ENCODE data around the gene PROP1. TPM values are rescaled to one million over a fixed set of nuclear protein-coding genes. Genes with fewer than 3 reads are reported as not detected.
"Not testable (repeated sequence)": the region's sequence is repeated elsewhere in the genome, so short reads cannot be mapped to it uniquely, and the experiment has no call there.

The PROP1 gene
- not detected in 3 replicates for polyA plus RNA-seq
- not detected for polyA plus RNA-seq (2011; ENCODE audit: low read depth)
- polyA plus RNA-seq (2011; cell fraction: cytosol; rRNA removed): not detected in 2 replicates
- polyA plus RNA-seq (2011; cell fraction: nucleus; rRNA removed): not detected in 2 replicates
- not detected in 2 replicates for polyA plus RNA-seq (2012; ENCODE audit: low replicate concordance)
- not detected in 3 replicates for polyA minus RNA-seq
- polyA minus RNA-seq (2011; cell fraction: cytosol; rRNA and poly(A)+ RNA removed): not detected
- not detected in 2 replicates for polyA minus RNA-seq (2011; cell fraction: nucleus; rRNA and poly(A)+ RNA removed)

GRCh38 chr5:177995691-177996595 is at the start of gene PROP1:
PROP1 (minus strand) TSS chr5:177996242; CDS start chr5:177995933, 309 bp downstream.
- dilution Hi-C loops (cut with MboI; ENCODE audit: extremely low pct_ligation_motif_present, low sequenced_read_pairs): no loop called here
- H3K79me2 ChIP-seq (ENCODE audit: control insufficient read depth, insufficient read depth, low read length): no peaks in the 10 kb centered on the region
- no peaks in the 10 kb centered on the region for H3K9me1 ChIP-seq (ENCODE audit: control insufficient read depth, extremely low read depth, insufficient read depth, low read length)
- no peak within 1 kb of the TSS for H3K9ac ChIP-seq (ENCODE audit: control insufficient read depth, extremely low read depth, insufficient read depth, low read length)
- no peak for TF ChIP-seq EZH2 (IDR thresholded peaks at IDR 0.05; ENCODE audit: low read length)
- TF ChIP-seq, protein P1, sequence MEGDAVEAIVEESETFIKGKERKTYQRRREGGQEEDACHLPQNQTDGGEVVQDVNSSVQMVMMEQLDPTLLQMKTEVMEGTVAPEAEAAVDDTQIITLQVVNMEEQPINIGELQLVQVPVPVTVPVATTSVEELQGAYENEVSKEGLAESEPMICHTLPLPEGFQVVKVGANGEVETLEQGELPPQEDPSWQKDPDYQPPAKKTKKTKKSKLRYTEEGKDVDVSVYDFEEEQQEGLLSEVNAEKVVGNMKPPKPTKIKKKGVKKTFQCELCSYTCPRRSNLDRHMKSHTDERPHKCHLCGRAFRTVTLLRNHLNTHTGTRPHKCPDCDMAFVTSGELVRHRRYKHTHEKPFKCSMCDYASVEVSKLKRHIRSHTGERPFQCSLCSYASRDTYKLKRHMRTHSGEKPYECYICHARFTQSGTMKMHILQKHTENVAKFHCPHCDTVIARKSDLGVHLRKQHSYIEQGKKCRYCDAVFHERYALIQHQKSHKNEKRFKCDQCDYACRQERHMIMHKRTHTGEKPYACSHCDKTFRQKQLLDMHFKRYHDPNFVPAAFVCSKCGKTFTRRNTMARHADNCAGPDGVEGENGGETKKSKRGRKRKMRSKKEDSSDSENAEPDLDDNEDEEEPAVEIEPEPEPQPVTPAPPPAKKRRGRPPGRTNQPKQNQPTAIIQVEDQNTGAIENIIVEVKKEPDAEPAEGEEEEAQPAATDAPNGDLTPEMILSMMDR (optimal IDR thresholded peaks at IDR 0.05 in 1 of 3, IDR thresholded peaks at IDR 0.05 in 1 of 3, conservative IDR thresholded peaks at IDR 0.05 in 1 of 3; ENCODE audit: extremely low read depth in 1 of 3, insufficient read depth in 2 of 3, low read length in 3 of 3): no peak
- H3K9me3 ChIP-seq (ENCODE audit: control insufficient read depth, low read depth, low read length): no peaks in the 10 kb centered on the region
- H2AFZ ChIP-seq (ENCODE audit: control insufficient read depth, low read length): no peak within 1 kb of the TSS
- peaks cover 26% of the 10 kb centered on the region for H3K27me3 ChIP-seq (ENCODE audit: control insufficient read depth, extremely low read depth, insufficient read depth, low read length)
- H3K4me2 ChIP-seq (ENCODE audit: control insufficient read depth, extremely low read depth, insufficient read depth, low read depth, low read length): no peak within 1 kb of the TSS
- DNase-seq (ENCODE audit: low read depth, low spot score) (no peak), FAIRE-seq (no peak)
- no peaks in the 10 kb centered on the region for H4K20me1 ChIP-seq (ENCODE audit: control insufficient read depth, extremely low read depth, insufficient read depth, low read length)
- no peak within 1 kb of the TSS for H3K27ac ChIP-seq (ENCODE audit: control insufficient read depth, insufficient read depth, low read length)
- no peak within 1 kb of the TSS for H3K4me3 ChIP-seq (ENCODE audit: control insufficient read depth in 2 of 3, extremely low read depth in 1 of 3, insufficient read depth in 2 of 3, low read depth in 1 of 3, low read length in 3 of 3)
- H3K4me1 ChIP-seq (ENCODE audit: control insufficient read depth, extremely low read depth, insufficient read depth, low read length): no peaks in the 10 kb centered on the region
- H3K36me3 ChIP-seq (ENCODE audit: control insufficient read depth in 2 of 2, extremely low read depth in 1 of 2, insufficient read depth in 2 of 2, low read length in 2 of 2): no peaks in the 10 kb centered on the region

GRCh38 chr5:178019379-178020030 is 23.5 kb upstream of the PROP1 start:
- H3K9me3 ChIP-seq (ENCODE audit: control insufficient read depth, low read depth, low read length); DNase-seq (ENCODE audit: low read depth, low spot score); H4K20me1 ChIP-seq (ENCODE audit: control insufficient read depth, extremely low read depth, insufficient read depth, low read length); H3K9ac ChIP-seq (ENCODE audit: control insufficient read depth, extremely low read depth, insufficient read depth, low read length); H3K27me3 ChIP-seq (ENCODE audit: control insufficient read depth, extremely low read depth, insufficient read depth, low read length); H3K4me3 ChIP-seq (ENCODE audit: control insufficient read depth in 2 of 3, extremely low read depth in 1 of 3, insufficient read depth in 2 of 3, low read depth in 1 of 3, low read length in 3 of 3); H3K36me3 ChIP-seq (ENCODE audit: control insufficient read depth in 2 of 2, extremely low read depth in 1 of 2, insufficient read depth in 2 of 2, low read length in 2 of 2); H2AFZ ChIP-seq (ENCODE audit: control insufficient read depth, low read length); H3K27ac ChIP-seq (ENCODE audit: control insufficient read depth, insufficient read depth, low read length); H3K4me2 ChIP-seq (ENCODE audit: control insufficient read depth, extremely low read depth, insufficient read depth, low read depth, low read length); FAIRE-seq; dilution Hi-C loops (cut with MboI; ENCODE audit: extremely low pct_ligation_motif_present, low sequenced_read_pairs); H3K9me1 ChIP-seq (ENCODE audit: control insufficient read depth, extremely low read depth, insufficient read depth, low read length); H3K79me2 ChIP-seq (ENCODE audit: control insufficient read depth, insufficient read depth, low read length); H3K4me1 ChIP-seq (ENCODE audit: control insufficient read depth, extremely low read depth, insufficient read depth, low read length): not testable (repeated sequence)

DNA sequence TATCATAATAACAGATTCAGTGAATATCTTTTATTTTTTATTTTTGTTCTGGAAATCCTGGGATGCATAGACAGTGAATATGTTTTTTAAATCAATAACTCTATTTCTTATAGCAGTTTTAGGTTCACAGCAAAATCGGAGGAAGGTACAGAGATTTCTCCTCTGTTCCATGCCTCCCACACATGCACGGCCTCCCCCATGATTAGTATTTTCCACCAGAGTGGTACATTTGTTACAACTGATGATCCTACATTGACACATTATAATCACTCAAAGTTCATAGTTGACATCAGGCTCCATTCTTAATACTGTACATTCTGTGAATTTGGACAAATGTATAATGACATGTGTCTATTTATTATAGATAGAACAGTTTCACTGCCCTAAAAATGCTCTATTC is 16.7 kb upstream of the PROP1 start:
- H3K9me1 ChIP-seq (ENCODE audit: control insufficient read depth, extremely low read depth, insufficient read depth, low read length); H3K27ac ChIP-seq (ENCODE audit: control insufficient read depth, insufficient read depth, low read length); dilution Hi-C loops (cut with MboI; ENCODE audit: extremely low pct_ligation_motif_present, low sequenced_read_pairs); H2AFZ ChIP-seq (ENCODE audit: control insufficient read depth, low read length); H3K4me2 ChIP-seq (ENCODE audit: control insufficient read depth, extremely low read depth, insufficient read depth, low read depth, low read length); H3K9ac ChIP-seq (ENCODE audit: control insufficient read depth, extremely low read depth, insufficient read depth, low read length); H4K20me1 ChIP-seq (ENCODE audit: control insufficient read depth, extremely low read depth, insufficient read depth, low read length); H3K4me1 ChIP-seq (ENCODE audit: control insufficient read depth, extremely low read depth, insufficient read depth, low read length); DNase-seq (ENCODE audit: low read depth, low spot score); H3K36me3 ChIP-seq (ENCODE audit: control insufficient read depth in 2 of 2, extremely low read depth in 1 of 2, insufficient read depth in 2 of 2, low read length in 2 of 2); FAIRE-seq; H3K79me2 ChIP-seq (ENCODE audit: control insufficient read depth, insufficient read depth, low read length); H3K27me3 ChIP-seq (ENCODE audit: control insufficient read depth, extremely low read depth, insufficient read depth, low read length); H3K9me3 ChIP-seq (ENCODE audit: control insufficient read depth, low read depth, low read length); H3K4me3 ChIP-seq (ENCODE audit: control insufficient read depth in 2 of 3, extremely low read depth in 1 of 3, insufficient read depth in 2 of 3, low read depth in 1 of 3, low read length in 3 of 3): not testable (repeated sequence)

DNA sequence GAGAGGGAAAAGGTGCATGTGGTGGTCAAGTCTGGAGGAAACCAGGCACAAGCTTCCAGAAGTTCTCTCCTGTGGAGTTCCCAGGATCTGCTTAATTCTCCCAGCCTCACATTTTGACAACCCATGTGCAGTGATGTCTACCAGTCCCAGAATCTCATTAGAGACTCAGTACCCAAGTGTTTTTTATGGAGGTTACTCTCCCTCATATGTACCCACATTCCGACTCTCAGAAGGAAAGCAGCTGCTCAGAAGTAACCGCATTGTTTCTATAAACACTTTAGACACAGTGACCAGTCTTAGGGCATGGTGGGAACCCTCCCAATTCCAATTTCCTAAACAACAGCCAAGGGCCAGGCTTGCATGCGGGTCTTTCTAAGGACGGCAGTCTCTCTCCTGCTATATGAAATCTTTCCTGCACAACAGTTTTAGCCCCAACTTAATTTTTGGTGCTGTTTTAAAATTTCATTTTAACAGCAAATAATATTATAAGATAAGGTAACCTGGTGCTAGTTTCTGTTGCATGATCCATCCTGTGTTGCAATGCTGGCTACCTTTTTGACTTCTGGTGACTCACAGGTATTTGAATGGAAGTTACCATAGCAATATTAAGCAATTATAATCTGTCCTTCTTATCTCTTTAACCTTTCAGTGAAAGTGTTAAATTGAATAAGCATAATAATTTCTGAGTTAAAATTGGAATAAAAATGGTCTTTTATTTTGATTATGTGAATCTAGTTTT is 15.9 kb upstream of the PROP1 start:
- H2AFZ ChIP-seq (ENCODE audit: control insufficient read depth, low read length); H3K9ac ChIP-seq (ENCODE audit: control insufficient read depth, extremely low read depth, insufficient read depth, low read length); H3K9me3 ChIP-seq (ENCODE audit: control insufficient read depth, low read depth, low read length); H3K79me2 ChIP-seq (ENCODE audit: control insufficient read depth, insufficient read depth, low read length); H3K4me2 ChIP-seq (ENCODE audit: control insufficient read depth, extremely low read depth, insufficient read depth, low read depth, low read length); H3K4me1 ChIP-seq (ENCODE audit: control insufficient read depth, extremely low read depth, insufficient read depth, low read length); FAIRE-seq; H3K4me3 ChIP-seq (ENCODE audit: control insufficient read depth in 2 of 3, extremely low read depth in 1 of 3, insufficient read depth in 2 of 3, low read depth in 1 of 3, low read length in 3 of 3); H3K27me3 ChIP-seq (ENCODE audit: control insufficient read depth, extremely low read depth, insufficient read depth, low read length); H3K9me1 ChIP-seq (ENCODE audit: control insufficient read depth, extremely low read depth, insufficient read depth, low read length); H3K27ac ChIP-seq (ENCODE audit: control insufficient read depth, insufficient read depth, low read length); H3K36me3 ChIP-seq (ENCODE audit: control insufficient read depth in 2 of 2, extremely low read depth in 1 of 2, insufficient read depth in 2 of 2, low read length in 2 of 2); H4K20me1 ChIP-seq (ENCODE audit: control insufficient read depth, extremely low read depth, insufficient read depth, low read length); DNase-seq (ENCODE audit: low read depth, low spot score); dilution Hi-C loops (cut with MboI; ENCODE audit: extremely low pct_ligation_motif_present, low sequenced_read_pairs): not testable (repeated sequence)
